Progenitor cell of endocrine pancreas (in vitro differentiated cells): ENCODE data around the gene LAMA3. TPM values are rescaled to one million over a fixed set of nuclear protein-coding genes. Genes with fewer than 3 reads are reported as not detected.

Source experiments
- DNase-seq: peaks from one replicate; pipeline ENCODE4 v3.0.0; 2021; ENCODE audit warnings: low spot score; ENCODE audit not compliant: unreplicated experiment
- H3K27ac Mint-ChIP-seq: 2 replicates; pipeline ENCODE4 v1.8.0; 2021; ENCODE audit warnings: mild to moderate bottlenecking, moderate library complexity, mixed read lengths
- H3K27me3 Mint-ChIP-seq: 2 replicates; pipeline ENCODE4 v1.8.0; 2021; ENCODE audit warnings: mixed read lengths
- H3K36me3 Mint-ChIP-seq: 2 replicates; pipeline ENCODE4 v1.8.0; 2022; ENCODE audit warnings: mixed read lengths; ENCODE audit not compliant: insufficient read depth
- H3K4me1 Mint-ChIP-seq: 2 replicates; pipeline ENCODE4 v1.8.0; 2021; ENCODE audit warnings: low read depth, mixed read lengths
- H3K4me3 Mint-ChIP-seq: 2 replicates; pipeline ENCODE4 v1.8.0; 2021; ENCODE audit warnings: low read depth, mild to moderate bottlenecking, moderate library complexity, mixed read lengths
- H3K9me3 Mint-ChIP-seq: 2 replicates; pipeline ENCODE4 v1.8.0; 2021; ENCODE audit warnings: low read depth, mixed read lengths
- CTCF ChIP-seq: fragments of 200-600 bp; sonication (generic); IDR thresholded peaks from one replicate; pipeline ENCODE4 v1.5.0; 2021; ENCODE audit warnings: antibody characterized with exemption, mild to moderate bottlenecking; ENCODE audit not compliant: unreplicated experiment
- total RNA-seq: library from RNA; stranded (reverse); gene quantifications from 2 replicates; pipeline ENCODE4 v1.2.1, GENCODE V29; 2021

LAMA3 gene
- total RNA-seq, 1 donor from 2014 or later: 0.84 TPM

GRCh38 chr18:23890589-23890988, 201.3 kb downstream of the LAMA3 start:
- Mint-ChIP-seq H3K9me3 (no peaks in the 10 kb centered on the region), H3K27me3 (peaks cover 4% of the 10 kb centered on the region), H3K27ac (no peak overlapping the region), H3K36me3 (no peaks in the 10 kb centered on the region), H3K4me3 (no peak overlapping the region), H3K4me1 (peaks cover 4% of the 10 kb centered on the region)
- no peak for TF ChIP-seq CTCF
- no peak for DNase-seq

GRCh38 chr18:23893653-23894052, 204.4 kb downstream of the LAMA3 start:
- Mint-ChIP-seq H3K36me3 (no peaks in the 10 kb centered on the region), H3K27ac (no peak overlapping the region), H3K9me3 (no peaks in the 10 kb centered on the region), H3K4me3 (no peak overlapping the region), H3K4me1 (no peaks in the 10 kb centered on the region), H3K27me3 (peaks cover 11% of the 10 kb centered on the region)
- no peak for DNase-seq
- no peak for TF ChIP-seq CTCF

GRCh38 chr18:23894661-23895175, 205.5 kb downstream of the LAMA3 start:
- H3K36me3 Mint-ChIP-seq: no peaks in the 10 kb centered on the region

GRCh38 chr18:23897291-23897690, 208.0 kb downstream of the LAMA3 start:
- DNase-seq: no peak
- peaks cover 5% of the 10 kb centered on the region for H3K4me1 Mint-ChIP-seq
- no peak overlapping the region for H3K27ac Mint-ChIP-seq
- no peaks in the 10 kb centered on the region for H3K9me3 Mint-ChIP-seq
- H3K36me3 Mint-ChIP-seq: no peaks in the 10 kb centered on the region
- TF ChIP-seq CTCF: no peak
- H3K4me3 Mint-ChIP-seq: no peak overlapping the region
- peaks cover 8% of the 10 kb centered on the region for H3K27me3 Mint-ChIP-seq

More at GRCh38 chr18:23894661-23895175, 205.5 kb downstream of the LAMA3 start:
- Mint-ChIP-seq H3K4me1 (no peaks in the 10 kb centered on the region), H3K4me3 (no peak overlapping the region), H3K9me3 (no peaks in the 10 kb centered on the region), H3K27ac (no peak overlapping the region), H3K27me3 (peaks cover 11% of the 10 kb centered on the region)
- no peak for TF ChIP-seq CTCF
- DNase-seq: no peak

- DNase-seq: no peak
- TF ChIP-seq CTCF: no peak
- H3K36me3 Mint-ChIP-seq: no peaks in the 10 kb centered on the region
- peaks cover 5% of the 10 kb centered on the region for H3K4me1 Mint-ChIP-seq
- H3K9me3 Mint-ChIP-seq: no peaks in the 10 kb centered on the region
- H3K27ac Mint-ChIP-seq: no peak overlapping the region
- no peak overlapping the region for H3K4me3 Mint-ChIP-seq
- peaks cover 8% of the 10 kb centered on the region for H3K27me3 Mint-ChIP-seq
These were observed 208.5 kb downstream of the LAMA3 start for GRCh38 chr18:23897733-23898132.
